Vagina (tissue), 1 donor: ENCODE results near the gene GHSR. TPM values are rescaled to one million over a fixed set of nuclear protein-coding genes. Genes with fewer than 3 reads are reported as not detected.

Source experiments
- total RNA-seq: library from RNA; depleted of rRNA; stranded (reverse); fragments of >200 nt; gene quantifications from one replicate; pipeline ENCODE4 v1.2.3, GENCODE V29; 2016

Gene GHSR
- total RNA-seq, 1 donor from 2014 or later: not detected

Other genes with a start within 250 kb of the GHSR start
- 92.8 TPM for gene TNFSF10, start 75.0 kb upstream of the GHSR start, total RNA-seq